GM12878 (cell line): ENCODE measurements around the gene RNF113A. TPM values are rescaled to one million over a fixed set of nuclear protein-coding genes. Genes with fewer than 3 reads are reported as not detected.
A peak's percentile ranks its signal among the peaks of the same experiment; 100 is the strongest.

Experiments used
- BMI1 ChIP-seq: fragments of 450-650 bp; IDR thresholded peaks from 2 replicates; pipeline ENCODE4 v1.6.1; 2016; ENCODE audit warnings: mild to moderate bottlenecking, moderate library complexity, borderline replicate concordance
- EGR1 ChIP-seq, 2 experiments: IDR thresholded peaks; 1 replicate in 1 of 2; 2 replicates in 1 of 2; pipeline ENCODE4 v1.6.1; 2011 to 2012; ENCODE audit warnings: low read depth in 2 of 2, low read length in 2 of 2, borderline replicate concordance in 1 of 2, mild to moderate bottlenecking in 1 of 2, moderate library complexity in 1 of 2
- ELK1 ChIP-seq: IDR thresholded peaks from 2 replicates; pipeline ENCODE4 v1.6.1; 2012; ENCODE audit warnings: low read depth, low read length, improper control_type of control experiment
- ETV6 ChIP-seq, 2 experiments: fragments of 450-650 bp in 1 of 2; IDR thresholded peaks in 1 of 2; conservative IDR thresholded peaks in 1 of 2; 2 replicates each; pipeline ENCODE4 v1.6.1; 2014; ENCODE audit warnings: antibody characterized with exemption in 1 of 2, borderline replicate concordance in 1 of 2, low read depth in 1 of 2, mild to moderate bottlenecking in 1 of 2, moderate library complexity in 1 of 2
- MEF2B ChIP-seq: fragments of 450-650 bp; IDR thresholded peaks from 2 replicates; pipeline ENCODE4 v1.6.1; 2018; ENCODE audit warnings: mild to moderate bottlenecking, moderate library complexity; ENCODE audit not compliant: partially characterized antibody, poor library complexity, severe bottlenecking
- MTA2 ChIP-seq: fragments of 450-650 bp; IDR thresholded peaks from 2 replicates; pipeline ENCODE4 v1.6.1; 2016; ENCODE audit warnings: low read depth, mild to moderate bottlenecking, moderate library complexity
- MXI1 ChIP-seq: fragments of 150-350 bp; IDR thresholded peaks from 2 replicates; pipeline ENCODE4 v1.6.1; 2011; ENCODE audit warnings: low read depth, mild to moderate bottlenecking, inconsistent platforms, low read length, improper control_type of control experiment
- NBN ChIP-seq: fragments of 450-650 bp; IDR thresholded peaks from 2 replicates; pipeline ENCODE4 v1.6.1; 2016
- NR2F1 ChIP-seq: fragments of 450-650 bp; conservative IDR thresholded peaks from 2 replicates; pipeline ENCODE4 v1.6.1; 2017; ENCODE audit warnings: mild to moderate bottlenecking
- RAD51 ChIP-seq: fragments of 450-650 bp; IDR thresholded peaks from 2 replicates; pipeline ENCODE4 v1.6.1; 2016; ENCODE audit warnings: moderate library complexity, mild to moderate bottlenecking, inconsistent platforms
- RB1 ChIP-seq: fragments of 450-650 bp; formaldehyde crosslinking; IDR thresholded peaks from 2 replicates; pipeline ENCODE4 v1.6.1; 2017; ENCODE audit warnings: mild to moderate bottlenecking, borderline replicate concordance
- RELA ChIP-seq: fragments of 450-650 bp; IDR thresholded peaks from 2 replicates; pipeline ENCODE4 v1.8.0; 2014; ENCODE audit warnings: borderline replicate concordance; ENCODE audit not compliant: partially characterized antibody
- RFX5 ChIP-seq: IDR thresholded peaks from 2 replicates; pipeline ENCODE4 v1.6.1; 2011; ENCODE audit warnings: low read depth, low read length, improper control_type of control experiment
- RUNX3 ChIP-seq: IDR thresholded peaks from 2 replicates; pipeline ENCODE4 v1.6.1; 2012; ENCODE audit warnings: low read length, inconsistent platforms
- SREBF2 ChIP-seq: IDR thresholded peaks from 2 replicates; pipeline ENCODE4 v1.6.1; 2012; ENCODE audit warnings: mild to moderate bottlenecking, low read length
- SRF ChIP-seq, 2 experiments: IDR thresholded peaks; 2 replicates each; pipeline ENCODE4 v1.6.1; 2011; ENCODE audit warnings: low read depth in 2 of 2, low read length in 2 of 2, mild to moderate bottlenecking in 1 of 2, moderate library complexity in 1 of 2
- ZNF207 ChIP-seq: fragments of 450-650 bp; IDR thresholded peaks from 2 replicates; pipeline ENCODE4 v1.6.1; 2014; ENCODE audit warnings: antibody characterized with exemption, mild to moderate bottlenecking, borderline replicate concordance
- polyA plus RNA-seq, 11 experiments: library from polyadenylated mRNA; depleted of rRNA in 4 of 11; unstranded in 6 of 11; stranded (reverse) in 5 of 11; fragments of >200 nt; fragmentation: Nextera tagmentation in 4 of 11; fragmentation: Illumina TruSeq in 1 of 11; extraction: Ambion mirVana in 4 of 11; extraction: Trizol in 1 of 11; gene quantifications; 1 replicate in 1 of 11; 2 replicates in 10 of 11; pipeline versions ENCODE4 v1.2.1 to v1.2.3, GENCODE V29; 2011 to 2016; ENCODE audit warnings: inconsistent platforms in 2 of 11, missing spikeins in 2 of 11, low read depth in 1 of 11
- total RNA-seq, 4 experiments: library from RNA; depleted of rRNA in 3 of 4; stranded (reverse); fragments of >200 nt in 3 of 4; fragmentation: Illumina TruSeq in 1 of 4; extraction: Trizol in 1 of 4; gene quantifications; 2 replicates each; pipeline versions ENCODE4 v1.2.1 to v1.2.3, GENCODE V29; 2013 to 2021
- TF ChIP-seq, protein P1 (sequence below): IDR thresholded peaks from 2 replicates; pipeline ENCODE4 v1.6.1; 2012; ENCODE audit warnings: low read depth, low read length, improper control_type of control experiment
- TF ChIP-seq, protein P2 (sequence below): IDR thresholded peaks from 2 replicates; pipeline ENCODE4 v1.6.1; 2012; ENCODE audit warnings: improper control_type of control experiment, low read depth, low read length; ENCODE audit not compliant: insufficient replicate concordance
- TF ChIP-seq, protein P3 (sequence below): IDR thresholded peaks from 2 replicates; pipeline ENCODE4 v1.6.1; 2011; ENCODE audit warnings: borderline replicate concordance, low read depth, mild to moderate bottlenecking, moderate library complexity, low read length; ENCODE audit not compliant: insufficient read depth, poor library complexity, severe bottlenecking

Gene RNF113A
- total and polyA plus RNA-seq, 10 of the 15 experiments (the other 5 are each of a cell fraction or from before 2014, with no cell fraction given) = 20.6 to 33.1 (median 23.4) TPM

- TF ChIP-seq MTA2 (no peak), NR2F1 (0 out of 2 replicates have a peak, but pooled peaks have one; percentile 20), RUNX3 (no peak; the same call in 1 of the 2 replicates), MEF2B (peak; percentile 68), SRF (IDR thresholded peaks at IDR 0.05; ENCODE audit: low read depth in 2 of 2, low read length in 2 of 2) (no peak), BMI1 (no peak), MXI1 (no peak; the same call in 1 of the 2 replicates), RAD51 (no peak; the same call in 1 of the 2 replicates), RB1 (peak; percentile 32; the same call in 1 of the 2 replicates), ETV6 (conservative IDR thresholded peaks at IDR 0.05 in 1 of 2, IDR thresholded peaks at IDR 0.05 in 1 of 2; ENCODE audit: borderline replicate concordance in 1 of 2, low read depth in 1 of 2) (no peak; a peak in 1 of 4 replicates), SREBF2 (no peak), ZNF207 (no peak), RELA (no peak), RFX5 (no peak), NBN (no peak; the same call in 1 of the 2 replicates), EGR1 (IDR thresholded peaks at IDR 0.05; ENCODE audit: borderline replicate concordance in 1 of 2, low read depth in 2 of 2, low read length in 2 of 2) (no peak), ELK1 (no peak)
- TF ChIP-seq, protein P1, sequence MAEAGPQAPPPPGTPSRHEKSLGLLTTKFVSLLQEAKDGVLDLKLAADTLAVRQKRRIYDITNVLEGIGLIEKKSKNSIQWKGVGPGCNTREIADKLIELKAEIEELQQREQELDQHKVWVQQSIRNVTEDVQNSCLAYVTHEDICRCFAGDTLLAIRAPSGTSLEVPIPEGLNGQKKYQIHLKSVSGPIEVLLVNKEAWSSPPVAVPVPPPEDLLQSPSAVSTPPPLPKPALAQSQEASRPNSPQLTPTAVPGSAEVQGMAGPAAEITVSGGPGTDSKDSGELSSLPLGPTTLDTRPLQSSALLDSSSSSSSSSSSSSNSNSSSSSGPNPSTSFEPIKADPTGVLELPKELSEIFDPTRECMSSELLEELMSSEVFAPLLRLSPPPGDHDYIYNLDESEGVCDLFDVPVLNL = peak; percentile 76; the same call in 1 of the 2 replicates
- TF ChIP-seq, protein P2, sequence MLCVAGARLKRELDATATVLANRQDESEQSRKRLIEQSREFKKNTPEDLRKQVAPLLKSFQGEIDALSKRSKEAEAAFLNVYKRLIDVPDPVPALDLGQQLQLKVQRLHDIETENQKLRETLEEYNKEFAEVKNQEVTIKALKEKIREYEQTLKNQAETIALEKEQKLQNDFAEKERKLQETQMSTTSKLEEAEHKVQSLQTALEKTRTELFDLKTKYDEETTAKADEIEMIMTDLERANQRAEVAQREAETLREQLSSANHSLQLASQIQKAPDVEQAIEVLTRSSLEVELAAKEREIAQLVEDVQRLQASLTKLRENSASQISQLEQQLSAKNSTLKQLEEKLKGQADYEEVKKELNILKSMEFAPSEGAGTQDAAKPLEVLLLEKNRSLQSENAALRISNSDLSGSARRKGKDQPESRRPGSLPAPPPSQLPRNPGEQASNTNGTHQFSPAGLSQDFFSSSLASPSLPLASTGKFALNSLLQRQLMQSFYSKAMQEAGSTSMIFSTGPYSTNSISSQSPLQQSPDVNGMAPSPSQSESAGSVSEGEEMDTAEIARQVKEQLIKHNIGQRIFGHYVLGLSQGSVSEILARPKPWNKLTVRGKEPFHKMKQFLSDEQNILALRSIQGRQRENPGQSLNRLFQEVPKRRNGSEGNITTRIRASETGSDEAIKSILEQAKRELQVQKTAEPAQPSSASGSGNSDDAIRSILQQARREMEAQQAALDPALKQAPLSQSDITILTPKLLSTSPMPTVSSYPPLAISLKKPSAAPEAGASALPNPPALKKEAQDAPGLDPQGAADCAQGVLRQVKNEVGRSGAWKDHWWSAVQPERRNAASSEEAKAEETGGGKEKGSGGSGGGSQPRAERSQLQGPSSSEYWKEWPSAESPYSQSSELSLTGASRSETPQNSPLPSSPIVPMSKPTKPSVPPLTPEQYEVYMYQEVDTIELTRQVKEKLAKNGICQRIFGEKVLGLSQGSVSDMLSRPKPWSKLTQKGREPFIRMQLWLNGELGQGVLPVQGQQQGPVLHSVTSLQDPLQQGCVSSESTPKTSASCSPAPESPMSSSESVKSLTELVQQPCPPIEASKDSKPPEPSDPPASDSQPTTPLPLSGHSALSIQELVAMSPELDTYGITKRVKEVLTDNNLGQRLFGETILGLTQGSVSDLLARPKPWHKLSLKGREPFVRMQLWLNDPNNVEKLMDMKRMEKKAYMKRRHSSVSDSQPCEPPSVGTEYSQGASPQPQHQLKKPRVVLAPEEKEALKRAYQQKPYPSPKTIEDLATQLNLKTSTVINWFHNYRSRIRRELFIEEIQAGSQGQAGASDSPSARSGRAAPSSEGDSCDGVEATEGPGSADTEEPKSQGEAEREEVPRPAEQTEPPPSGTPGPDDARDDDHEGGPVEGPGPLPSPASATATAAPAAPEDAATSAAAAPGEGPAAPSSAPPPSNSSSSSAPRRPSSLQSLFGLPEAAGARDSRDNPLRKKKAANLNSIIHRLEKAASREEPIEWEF = no peak
- TF ChIP-seq, protein P3, sequence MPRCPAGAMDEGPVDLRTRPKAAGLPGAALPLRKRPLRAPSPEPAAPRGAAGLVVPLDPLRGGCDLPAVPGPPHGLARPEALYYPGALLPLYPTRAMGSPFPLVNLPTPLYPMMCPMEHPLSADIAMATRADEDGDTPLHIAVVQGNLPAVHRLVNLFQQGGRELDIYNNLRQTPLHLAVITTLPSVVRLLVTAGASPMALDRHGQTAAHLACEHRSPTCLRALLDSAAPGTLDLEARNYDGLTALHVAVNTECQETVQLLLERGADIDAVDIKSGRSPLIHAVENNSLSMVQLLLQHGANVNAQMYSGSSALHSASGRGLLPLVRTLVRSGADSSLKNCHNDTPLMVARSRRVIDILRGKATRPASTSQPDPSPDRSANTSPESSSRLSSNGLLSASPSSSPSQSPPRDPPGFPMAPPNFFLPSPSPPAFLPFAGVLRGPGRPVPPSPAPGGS = no peak
Measured at GRCh38 chrX:119852382-119853353, 18.9 kb downstream of the RNF113A start, which contains the start of gene UPF3B (continued).
